Measurements from ENCODE around the gene TACO1.

DNA sequence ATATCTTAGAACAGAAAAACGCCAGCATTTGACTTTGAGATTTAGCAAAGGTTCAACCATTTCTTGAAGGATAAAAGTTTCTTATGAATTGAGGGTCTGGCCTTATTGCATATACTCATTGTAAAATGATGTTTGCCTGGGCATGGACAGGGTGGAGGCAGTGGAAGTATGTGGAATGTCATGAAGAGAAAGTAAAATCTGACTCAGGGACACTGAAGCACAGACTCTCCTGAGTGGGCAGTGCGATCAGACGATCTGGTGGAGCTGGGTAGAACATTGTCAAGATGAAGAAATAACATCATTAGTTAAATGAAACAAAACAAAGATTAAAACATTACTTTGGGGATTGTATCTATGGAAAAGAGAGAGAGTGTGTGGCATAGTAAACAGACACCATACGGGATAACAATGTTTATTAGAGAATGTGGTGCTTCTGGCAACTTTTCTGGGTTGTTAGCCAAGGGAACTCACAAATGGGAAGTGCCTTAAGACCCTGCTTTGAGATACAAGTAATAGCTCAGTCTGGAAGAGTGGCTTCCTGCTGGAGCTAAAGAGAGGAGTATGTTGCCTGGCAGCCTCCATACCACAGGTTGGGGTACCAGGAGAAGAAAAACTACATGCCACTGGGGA lies 26.0 kb downstream of the TACO1 start:
- TF ChIP-seq YY1 (IDR thresholded peaks at IDR 0.05; ENCODE audit: low read depth) = no peak
- TF ChIP-seq REST (IDR thresholded peaks at IDR 0.05; ENCODE audit: low read depth) = no peak
- no peak for TF ChIP-seq EP300 (IDR thresholded peaks at IDR 0.05; ENCODE audit: borderline replicate concordance)
- no peak for TF ChIP-seq CEBPB (IDR thresholded peaks at IDR 0.05)
- TF ChIP-seq TEAD4 (IDR thresholded peaks at IDR 0.05) = no peak
- TF ChIP-seq TCF12 (IDR thresholded peaks at IDR 0.05; ENCODE audit: low read depth) = no peak

All from Ishikawa (cell line).